ENCODE results near the gene AGBL2. TPM values are rescaled to one million over a fixed set of nuclear protein-coding genes. Genes with fewer than 3 reads are reported as not detected.
"Not testable (repeated sequence)": the region's sequence is repeated elsewhere in the genome, so short reads cannot be mapped to it uniquely, and the experiment has no call there.

Gene AGBL2
- total RNA-seq, 2 experiments from 2014 or later, result 4.9 to 5.9 TPM

- Mint-ChIP-seq H3K9me3 (no peaks in the 10 kb centered on the region), H3K4me1 (peaks cover 3% of the 10 kb centered on the region), H3K4me3 (no peak overlapping the region), H3K27me3 (no peaks in the 10 kb centered on the region), H3K36me3 (ENCODE audit: low read depth) (peaks cover 52% of the 10 kb centered on the region), H3K27ac (no peak overlapping the region)
- CTCF ChIA-PET, result interaction anchor here (0.9 kb wide), 1 partner anchor 10 kb away, joined by 4 read pairs; no protein-coding TSS in a partner anchor
- POLR2A ChIA-PET, result no interaction called here
- DNase-seq, result no peak
These were observed 9.0 kb upstream of the AGBL2 start for GRCh38 chr11:47724041-47724729.

GRCh38 chr11:47723041-47723440 lies 7.9 kb upstream of the AGBL2 start:
- Mint-ChIP-seq H3K36me3 (ENCODE audit: low read depth) (peaks cover 47% of the 10 kb centered on the region), H3K4me1 (peaks cover 3% of the 10 kb centered on the region), H3K9me3 (no peaks in the 10 kb centered on the region), H3K27me3 (no peaks in the 10 kb centered on the region), H3K4me3 (no peak overlapping the region), H3K27ac (no peak overlapping the region)
- ChIA-PET CTCF (interaction anchor here (0.6 kb wide), 1 partner anchor 973 kb away, joined by 4 read pairs; no protein-coding TSS in a partner anchor), POLR2A (no interaction called here)
- no peak for DNase-seq

GRCh38 chr11:47720651-47721050 lies 5.5 kb upstream of the AGBL2 start:
- peaks cover 8% of the 10 kb centered on the region for H3K4me1 Mint-ChIP-seq
- no peaks in the 10 kb centered on the region for H3K27me3 Mint-ChIP-seq
- no peak overlapping the region for H3K4me3 Mint-ChIP-seq
- DNase-seq, result no peak
- no peaks in the 10 kb centered on the region for H3K9me3 Mint-ChIP-seq
- peaks cover 50% of the 10 kb centered on the region for H3K36me3 Mint-ChIP-seq (ENCODE audit: low read depth)
- ChIA-PET CTCF (interaction anchor here (0.6 to 1.3 kb wide), 4 partner anchors 11 to 1023 kb away, joined by 3 to 7 read pairs (median 3); no protein-coding TSS in a partner anchor), POLR2A (no interaction called here)
- no peak overlapping the region for H3K27ac Mint-ChIP-seq

GRCh38 chr11:47716692-47717091 lies 1.5 kb upstream of the AGBL2 start:
- Mint-ChIP-seq H3K9me3 (no peaks in the 10 kb centered on the region), H3K4me1 (peaks cover 28% of the 10 kb centered on the region), H3K4me3 (no peak overlapping the region), H3K36me3 (ENCODE audit: low read depth) (peaks cover 27% of the 10 kb centered on the region), H3K27ac (peak overlapping the region; percentile 50), H3K27me3 (no peaks in the 10 kb centered on the region)
- peak; percentile 22 for DNase-seq
- ChIA-PET CTCF (interaction anchor here (0.6 to 1.5 kb wide), 2 partner anchors 15 to 246 kb away, joined by 5 read pairs; no protein-coding TSS in a partner anchor), POLR2A (no interaction called here)

DNA sequence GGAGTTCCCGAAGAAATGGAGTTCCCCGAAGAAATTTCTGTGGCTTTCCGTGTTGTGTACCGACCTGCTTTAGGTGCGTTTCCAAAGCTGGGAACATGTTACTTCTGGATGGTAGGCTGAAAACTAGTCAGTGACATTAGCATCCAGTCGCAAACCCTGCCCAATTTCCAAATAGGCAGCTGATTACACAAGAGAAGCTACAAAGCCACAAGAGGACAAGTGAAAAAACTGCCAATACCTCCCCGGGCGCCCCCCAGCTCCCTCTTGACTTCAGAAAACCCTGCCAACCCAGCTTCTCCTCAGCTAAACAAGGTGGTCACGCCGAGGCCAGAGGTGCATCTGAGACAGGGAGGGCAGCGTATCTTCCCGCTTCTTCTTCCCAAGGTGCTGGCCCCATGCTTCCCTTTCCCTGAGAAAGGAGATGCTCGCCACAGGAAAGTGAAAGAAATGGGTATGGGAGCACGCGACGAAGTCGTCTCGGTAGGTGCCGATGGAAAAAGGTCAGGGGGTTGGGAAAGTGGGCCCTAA lies 551 bp downstream of the AGBL2 start:
- Mint-ChIP-seq H3K27me3 (no peaks in the 10 kb centered on the region), H3K4me3 (peak overlapping the region; percentile 81), H3K4me1 (peaks cover 34% of the 10 kb centered on the region), H3K27ac (peak overlapping the region; percentile 96), H3K36me3 (ENCODE audit: low read depth) (peaks cover 17% of the 10 kb centered on the region), H3K9me3 (no peaks in the 10 kb centered on the region)
- POLR2A ChIA-PET, result no interaction called here
- CTCF ChIA-PET, result interaction anchor here (0.8 to 1.8 kb wide), 6 partner anchors 9 to 161 kb away, joined by 3 to 5 read pairs (median 4); partner anchors contain the start of gene CELF1
- DNase-seq, result peak; percentile 12

DNA sequence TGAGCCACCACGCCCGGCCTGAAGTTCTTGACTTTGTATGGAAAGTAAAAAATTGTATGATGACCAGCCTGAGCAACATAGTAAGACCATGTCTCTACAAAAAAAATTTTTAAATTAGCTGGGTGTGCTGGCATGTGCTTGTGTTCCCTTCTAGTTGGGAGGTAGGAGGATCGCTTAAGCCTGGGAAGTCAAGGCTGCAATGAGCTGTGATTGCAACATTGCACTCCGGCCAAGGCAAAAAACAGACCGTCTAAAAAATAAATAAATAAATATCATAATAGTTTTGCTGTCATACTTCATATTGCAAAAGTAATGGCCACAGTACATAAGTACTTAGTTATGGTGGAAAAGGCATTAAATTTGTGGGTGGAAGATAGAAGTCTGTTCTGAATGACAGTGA lies 3.4 kb downstream of the AGBL2 start:
- H3K36me3 Mint-ChIP-seq (ENCODE audit: low read depth), result peaks cover 7% of the 10 kb centered on the region
- ChIA-PET POLR2A (no interaction called here), CTCF (no interaction called here)
- peaks cover 30% of the 10 kb centered on the region for H3K4me1 Mint-ChIP-seq
- H3K27me3 Mint-ChIP-seq, result no peaks in the 10 kb centered on the region
- H3K27ac Mint-ChIP-seq, result no peak overlapping the region
- no peaks in the 10 kb centered on the region for H3K9me3 Mint-ChIP-seq
- H3K4me3 Mint-ChIP-seq, result no peak overlapping the region
- DNase-seq, result no peak

DNA sequence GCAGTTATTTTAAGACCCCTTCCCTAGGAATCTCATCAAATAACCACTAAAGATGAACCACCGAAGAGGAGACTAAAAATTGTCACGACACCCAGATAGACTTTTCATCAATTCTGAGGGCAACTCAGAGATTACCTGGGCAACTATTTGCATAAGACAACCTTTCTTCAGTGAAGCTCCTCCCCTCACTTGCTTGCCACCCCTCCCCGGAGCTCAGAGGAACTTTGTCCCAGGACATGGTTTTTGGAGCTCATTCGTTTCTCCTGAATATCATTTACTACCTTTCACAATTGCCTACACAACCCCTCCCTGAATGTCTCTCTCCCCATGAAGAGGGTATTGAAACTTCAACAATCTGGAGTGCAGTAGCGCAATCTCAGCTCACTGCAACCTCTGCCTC lies 3.9 kb downstream of the AGBL2 start:
- Mint-ChIP-seq H3K36me3 (ENCODE audit: low read depth) (peaks cover 3% of the 10 kb centered on the region), H3K4me1 (peaks cover 26% of the 10 kb centered on the region), H3K9me3 (no peaks in the 10 kb centered on the region), H3K27me3 (no peaks in the 10 kb centered on the region), H3K27ac (no peak overlapping the region), H3K4me3 (no peak overlapping the region)
- POLR2A ChIA-PET, result no interaction called here
- no peak for DNase-seq
- CTCF ChIA-PET, result interaction anchor here (1.1 to 1.3 kb wide), 2 partner anchors 8 to 68 kb away, joined by 3 to 4 read pairs; no protein-coding TSS in a partner anchor

DNA sequence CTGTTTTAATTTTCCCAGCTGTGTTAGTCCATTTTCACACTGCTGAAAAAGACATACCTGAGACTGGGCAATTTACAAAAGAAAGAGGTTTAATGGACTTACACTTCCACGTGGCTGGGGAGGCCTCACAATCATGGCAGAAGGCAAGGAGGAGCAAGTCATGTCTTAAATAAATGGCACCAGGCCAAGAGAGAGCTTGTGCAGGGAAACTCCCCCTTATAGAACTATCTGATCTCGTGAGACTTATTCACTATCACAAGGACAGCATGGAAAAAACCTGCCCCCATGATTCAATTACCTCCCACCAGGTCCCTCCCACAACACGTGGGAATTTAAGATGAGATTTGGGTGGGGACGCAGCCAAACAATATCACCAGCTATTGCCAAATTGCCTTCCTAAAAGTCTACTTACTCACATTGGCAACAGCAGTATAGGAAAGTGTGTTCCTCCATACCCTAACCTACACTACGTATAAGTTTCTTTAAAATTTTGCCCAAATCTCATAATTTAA lies 7.8 kb downstream of the AGBL2 start:
- H3K27me3 Mint-ChIP-seq; H3K36me3 Mint-ChIP-seq (ENCODE audit: low read depth); DNase-seq; POLR2A ChIA-PET; H3K9me3 Mint-ChIP-seq; H3K27ac Mint-ChIP-seq; H3K4me3 Mint-ChIP-seq; H3K4me1 Mint-ChIP-seq: not testable (repeated sequence)
- CTCF ChIA-PET, result interaction anchor here (1.0 kb wide), 1 partner anchor 15 kb away, joined by 3 read pairs; no protein-coding TSS in a partner anchor

DNA sequence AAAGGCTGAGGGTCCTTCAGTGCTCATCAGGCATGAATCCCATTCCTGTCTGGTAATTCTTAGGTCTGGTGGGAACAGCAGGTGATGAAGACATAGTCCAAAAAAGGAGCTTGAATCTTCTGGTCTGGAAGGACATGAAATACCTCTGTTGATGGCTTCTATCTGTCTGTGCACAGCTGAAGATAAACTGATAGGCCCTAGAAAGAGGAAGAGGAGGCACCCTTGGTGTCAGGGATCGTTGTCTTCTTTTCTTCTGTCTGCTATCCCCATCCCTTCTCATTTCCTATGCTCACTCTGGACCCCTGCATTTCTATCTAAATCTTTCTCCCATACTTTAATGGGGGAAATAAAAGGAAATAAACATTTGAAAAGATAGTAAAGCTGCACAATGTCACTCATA lies 9.4 kb downstream of the AGBL2 start:
- CTCF ChIA-PET, result interaction anchor here (0.6 to 0.8 kb wide), 2 partner anchors 10 to 75 kb away, joined by 3 read pairs; partner anchors contain the start of gene AGBL2
- no peaks in the 10 kb centered on the region for H3K36me3 Mint-ChIP-seq (ENCODE audit: low read depth)
- no peak overlapping the region for H3K4me3 Mint-ChIP-seq
- no peaks in the 10 kb centered on the region for H3K27me3 Mint-ChIP-seq
- DNase-seq, result no peak
- H3K4me1 Mint-ChIP-seq, result peaks cover 4% of the 10 kb centered on the region
- no peak overlapping the region for H3K27ac Mint-ChIP-seq
- POLR2A ChIA-PET, result interaction anchor here (1.4 kb wide), 1 partner anchor 10 kb away, joined by 5 read pairs; the partner anchor contains the start of gene AGBL2
- H3K9me3 Mint-ChIP-seq, result no peaks in the 10 kb centered on the region

DNA sequence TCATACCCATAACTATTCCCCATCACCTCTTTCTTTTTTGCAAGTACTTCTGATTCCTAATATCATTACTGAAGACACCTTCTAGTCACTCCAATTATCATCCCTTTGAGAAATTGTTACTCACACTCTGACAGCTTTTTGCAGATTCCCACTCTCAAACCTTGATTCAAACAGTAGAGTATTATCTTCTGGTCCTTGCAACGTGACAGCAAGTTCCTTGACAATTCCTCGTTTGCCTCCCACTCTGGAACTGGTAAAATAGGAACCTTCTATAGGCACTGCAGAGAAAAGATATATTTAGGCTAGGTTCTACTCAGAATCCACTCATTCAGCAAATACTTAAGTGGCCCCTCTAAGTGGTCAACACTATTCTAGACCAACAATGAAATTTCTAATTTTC lies 23.2 kb downstream of the AGBL2 start:
- Mint-ChIP-seq H3K36me3 (ENCODE audit: low read depth) (no peaks in the 10 kb centered on the region), H3K27ac (no peak overlapping the region), H3K27me3 (no peaks in the 10 kb centered on the region), H3K4me3 (no peak overlapping the region), H3K9me3 (no peaks in the 10 kb centered on the region), H3K4me1 (peaks cover 10% of the 10 kb centered on the region)
- CTCF ChIA-PET, result interaction anchor here (1.1 kb wide), 1 partner anchor 15 kb away, joined by 3 read pairs; no protein-coding TSS in a partner anchor
- DNase-seq, result no peak
- POLR2A ChIA-PET, result interaction anchor here (0.9 kb wide), 1 partner anchor 18 kb away, joined by 8 read pairs; no protein-coding TSS in a partner anchor

DNA sequence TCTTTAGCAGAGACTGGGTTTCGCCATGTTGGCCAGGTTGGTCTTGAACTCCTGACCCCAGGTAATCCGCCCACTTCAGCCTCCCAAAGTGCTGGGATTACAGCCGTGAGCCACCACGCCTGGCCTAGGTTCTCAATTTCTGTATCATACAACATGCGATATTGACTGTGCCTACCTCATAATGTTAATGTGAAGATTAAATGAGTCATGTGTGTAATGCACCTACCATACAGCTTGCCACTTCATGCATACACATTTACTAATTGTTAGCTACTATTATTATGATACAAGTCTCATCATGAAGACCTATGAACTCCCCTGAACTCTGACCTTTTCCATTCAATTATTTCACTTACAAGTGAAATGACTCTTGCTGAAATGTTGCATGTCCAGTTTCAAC lies 25.7 kb downstream of the AGBL2 start:
- POLR2A ChIA-PET, result no interaction called here
- DNase-seq, result no peak
- Mint-ChIP-seq H3K4me1 (peaks cover 10% of the 10 kb centered on the region), H3K4me3 (no peak overlapping the region), H3K27me3 (no peaks in the 10 kb centered on the region), H3K9me3 (no peaks in the 10 kb centered on the region), H3K27ac (no peak overlapping the region), H3K36me3 (ENCODE audit: low read depth) (no peaks in the 10 kb centered on the region)
- CTCF ChIA-PET, result interaction anchor here (0.7 kb wide), 1 partner anchor 240 kb away, joined by 5 read pairs; no protein-coding TSS in a partner anchor

- no peaks in the 10 kb centered on the region for H3K9me3 Mint-ChIP-seq
- H3K27me3 Mint-ChIP-seq, result no peaks in the 10 kb centered on the region
- DNase-seq, result no peak
- H3K4me1 Mint-ChIP-seq, result peaks cover 10% of the 10 kb centered on the region
- ChIA-PET CTCF (interaction anchor here (0.6 to 0.7 kb wide), 2 partner anchors 145 to 239 kb away, joined by 3 to 5 read pairs; no protein-coding TSS in a partner anchor), POLR2A (no interaction called here)
- H3K36me3 Mint-ChIP-seq (ENCODE audit: low read depth), result no peaks in the 10 kb centered on the region
- H3K4me3 Mint-ChIP-seq, result no peak overlapping the region
- no peak overlapping the region for H3K27ac Mint-ChIP-seq
These were observed 26.2 kb downstream of the AGBL2 start for GRCh38 chr11:47688991-47689390.

DNA sequence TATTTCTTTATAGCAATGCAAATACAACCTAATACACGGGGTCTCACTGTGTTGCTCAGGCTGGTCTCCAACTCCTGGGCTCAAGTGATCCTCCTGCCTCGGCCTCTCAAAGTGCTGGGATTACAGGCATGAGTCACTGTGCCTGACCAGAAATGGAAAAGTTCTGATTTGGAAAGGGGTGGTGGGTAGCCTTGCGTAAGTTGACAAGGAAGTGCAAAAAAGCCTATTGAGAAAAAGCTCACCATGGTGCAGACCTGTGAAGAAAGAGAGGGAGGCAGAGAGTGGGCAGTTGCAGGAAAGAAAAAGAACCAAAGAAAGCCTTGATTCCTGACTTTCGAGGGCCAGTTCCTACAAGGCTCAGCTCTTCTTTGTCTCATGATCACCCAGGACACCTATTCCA lies 27.1 kb downstream of the AGBL2 start:
- H3K27me3 Mint-ChIP-seq, result no peaks in the 10 kb centered on the region
- no peak overlapping the region for H3K4me3 Mint-ChIP-seq
- peaks cover 6% of the 10 kb centered on the region for H3K4me1 Mint-ChIP-seq
- CTCF ChIA-PET, result interaction anchor here (0.6 kb wide), 1 partner anchor 10 kb away, joined by 3 read pairs; no protein-coding TSS in a partner anchor
- no peak overlapping the region for H3K27ac Mint-ChIP-seq
- POLR2A ChIA-PET, result no interaction called here
- no peaks in the 10 kb centered on the region for H3K36me3 Mint-ChIP-seq (ENCODE audit: low read depth)
- no peak for DNase-seq
- no peaks in the 10 kb centered on the region for H3K9me3 Mint-ChIP-seq

Measured in activated CD4-positive, alpha-beta T cell treated with anti-CD3 and anti-CD28 coated beads, Interleukin-2, amount 10 ng/mL, durations not matched to agents 7 days and 5 days (primary cell).